ENCODE data around the gene LMAN2L.

Gene LMAN2L

GRCh38 chr2:96760986-96761832 lies 21.3 kb upstream of the LMAN2L start:
- FAIRE-seq = no peak
- DNase-seq (ENCODE audit: insufficient read length, low spot score) = no peak

GRCh38 chr2:96760036-96760985 lies 20.4 kb upstream of the LMAN2L start, which contains the start of gene CNNM4:
Gene CNNM4, plus strand, starts transcription at chr2:96760902. Its CDS starts 98 bp downstream, at chr2:96761000.
- peak; percentile 59 for FAIRE-seq
- DNase-seq (ENCODE audit: insufficient read length, low spot score) = peak; percentile 87

GRCh38 chr2:96759548-96759947 lies 19.7 kb upstream of the LMAN2L start:
- DNase-seq (ENCODE audit: insufficient read length, low spot score) (no peak), FAIRE-seq (no peak)

- no peak for DNase-seq (ENCODE audit: insufficient read length, low spot score)
- no peak for FAIRE-seq
Observed at GRCh38 chr2:96758987-96759386, 19.1 kb upstream of the LMAN2L start.

GRCh38 chr2:96757477-96757860 lies 17.6 kb upstream of the LMAN2L start:
- DNase-seq (ENCODE audit: insufficient read length, low spot score) = no peak
- no peak for FAIRE-seq

GRCh38 chr2:96756788-96757476 lies 17.1 kb upstream of the LMAN2L start:
- DNase-seq (ENCODE audit: insufficient read length, low spot score) (no peak), FAIRE-seq (no peak)

GRCh38 chr2:96754317-96754716 lies 14.5 kb upstream of the LMAN2L start:
- no peak for DNase-seq (ENCODE audit: insufficient read length, low spot score)
- no peak for FAIRE-seq

GRCh38 chr2:96753661-96754282 lies 13.9 kb upstream of the LMAN2L start:
- no peak for DNase-seq (ENCODE audit: insufficient read length, low spot score)
- no peak for FAIRE-seq

GRCh38 chr2:96751800-96752199 lies 11.9 kb upstream of the LMAN2L start:
- no peak for DNase-seq (ENCODE audit: insufficient read length, low spot score)
- FAIRE-seq = no peak

- no peak for DNase-seq (ENCODE audit: insufficient read length, low spot score)
- FAIRE-seq = no peak
Observed at GRCh38 chr2:96747061-96747617, 7.3 kb upstream of the LMAN2L start.

- FAIRE-seq (no peak), DNase-seq (ENCODE audit: insufficient read length, low spot score) (no peak)
Observed at GRCh38 chr2:96739076-96739632, 710 bp downstream of the LMAN2L start.

GRCh38 chr2:96737831-96738230 lies 2.0 kb downstream of the LMAN2L start:
- FAIRE-seq = no peak
- no peak for DNase-seq (ENCODE audit: insufficient read length, low spot score)

GRCh38 chr2:96737251-96737650 lies 2.6 kb downstream of the LMAN2L start:
- no peak for DNase-seq (ENCODE audit: insufficient read length, low spot score)
- FAIRE-seq = no peak

- FAIRE-seq (no peak), DNase-seq (ENCODE audit: insufficient read length, low spot score) (no peak)
Observed at GRCh38 chr2:96734880-96735583, 4.8 kb downstream of the LMAN2L start.

- DNase-seq (ENCODE audit: insufficient read length, low spot score) = no peak
- no peak for FAIRE-seq
Observed at GRCh38 chr2:96733931-96734330, 5.9 kb downstream of the LMAN2L start.

GRCh38 chr2:96730212-96730611 lies 9.7 kb downstream of the LMAN2L start:
- FAIRE-seq (no peak), DNase-seq (ENCODE audit: insufficient read length, low spot score) (no peak)

- FAIRE-seq = no peak
- DNase-seq (ENCODE audit: insufficient read length, low spot score) = no peak
Observed at GRCh38 chr2:96729748-96730147, 10.1 kb downstream of the LMAN2L start.

- DNase-seq (ENCODE audit: insufficient read length, low spot score) = no peak
Observed at GRCh38 chr2:96727431-96727830, 12.4 kb downstream of the LMAN2L start.

GRCh38 chr2:96726131-96726530 lies 13.7 kb downstream of the LMAN2L start:
- FAIRE-seq (no peak), DNase-seq (ENCODE audit: insufficient read length, low spot score) (no peak)

More at GRCh38 chr2:96727431-96727830, 12.4 kb downstream of the LMAN2L start:
- no peak for FAIRE-seq
